ENCODE results near the gene RRP12.
"Not testable (repeated sequence)": the region's sequence is repeated elsewhere in the genome, so short reads cannot be mapped to it uniquely, and the experiment has no call there.

DNA sequence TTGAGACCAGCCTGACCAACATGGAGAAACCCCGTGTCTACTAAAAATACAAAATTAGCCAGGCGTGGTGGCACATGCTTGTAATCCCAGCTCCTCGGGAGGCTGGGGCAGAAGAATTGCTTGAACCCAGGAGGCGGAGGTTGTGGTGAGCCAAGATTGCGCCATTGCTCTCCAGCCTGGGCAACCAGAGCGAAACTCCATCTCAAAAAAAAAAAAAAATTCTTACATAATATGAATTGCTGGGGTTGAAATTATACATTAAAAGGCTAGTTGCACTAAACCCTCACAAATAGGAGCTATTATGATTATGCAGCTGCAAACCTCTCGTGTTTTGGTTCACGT lies 22.6 kb upstream of the RRP12 start:
- TF ChIP-seq EZH2phosphoT487 (IDR thresholded peaks at IDR 0.05; ENCODE audit: insufficient read depth, low read depth); EZH2 (IDR thresholded peaks at IDR 0.05; ENCODE audit: insufficient read depth, poor library complexity, severe bottlenecking): not testable (repeated sequence)

All from GM23248 (cell line).